ENCODE data around the gene ALOX12B.

The ALOX12B gene

GRCh38 chr17:8087075-8087951 lies at the start of gene ALOX12B:
Gene ALOX12B, minus strand, starts transcription at chr17:8087716. Its CDS starts 274 bp downstream, at chr17:8087442.
- DNase-seq = no peak

- no peak for DNase-seq
These were observed 46.4 kb upstream of the ALOX12B start for GRCh38 chr17:8133941-8134340.

- no peak for DNase-seq
These were observed 45.9 kb upstream of the ALOX12B start for GRCh38 chr17:8133399-8133798.

- no peak for DNase-seq
These were observed 44.4 kb upstream of the ALOX12B start for GRCh38 chr17:8131844-8132441.

GRCh38 chr17:8128125-8128784 lies 40.7 kb upstream of the ALOX12B start:
- DNase-seq = no peak

- DNase-seq = peak in 15 of 58 donors; percentile 14 to 70 (median 37)
These were observed 39.1 kb upstream of the ALOX12B start for GRCh38 chr17:8126491-8127066.

GRCh38 chr17:8125947-8126490 lies 38.5 kb upstream of the ALOX12B start:
- DNase-seq = peak in 5 of 58 donors; percentile 16 to 70 (median 56)

GRCh38 chr17:8125154-8125946 lies 37.8 kb upstream of the ALOX12B start:
- DNase-seq = peak in 55 of 58 donors; percentile 23 to 88 (median 73)

GRCh38 chr17:8124350-8125153 lies 37.0 kb upstream of the ALOX12B start:
- DNase-seq = peak in 8 of 58 donors; percentile 3 to 39 (median 21)

GRCh38 chr17:8123695-8124349 lies 36.3 kb upstream of the ALOX12B start, which contains the start of gene HES7:
Gene HES7, minus strand, starts transcription at chr17:8124106. Its CDS starts 22 bp downstream, at chr17:8124084.
- DNase-seq = no peak

GRCh38 chr17:8122924-8123694 lies 35.6 kb upstream of the ALOX12B start:
- DNase-seq = peak in 6 of 58 donors; percentile 18 to 39 (median 27)

- DNase-seq = peak in 5 of 58 donors; percentile 21 to 31 (median 29)
These were observed 35.0 kb upstream of the ALOX12B start for GRCh38 chr17:8122422-8122923.

- peak in 47 of 58 donors; percentile 27 to 80 (median 61) for DNase-seq
These were observed 34.3 kb upstream of the ALOX12B start for GRCh38 chr17:8121681-8122421.

GRCh38 chr17:8121407-8121680 lies 33.8 kb upstream of the ALOX12B start:
- DNase-seq = no peak

GRCh38 chr17:8120520-8121406 lies 33.2 kb upstream of the ALOX12B start:
- DNase-seq = peak in 47 of 58 donors; percentile 23 to 69 (median 55)
